Hepatocyte (in vitro differentiated cells): ENCODE data around the gene MRPL53. TPM values are rescaled to one million over a fixed set of nuclear protein-coding genes. Genes with fewer than 3 reads are reported as not detected.

Source experiments
- DNase-seq: peaks from one replicate; pipeline ENCODE4 v3.0.0-alpha.2; 2016; ENCODE audit warnings: low spot score
- H2AFZ ChIP-seq: fragments of 200-600 bp; sonication (generic); 2 replicates; pipeline ENCODE4 v1.6.0; 2016; ENCODE audit warnings: antibody characterized with exemption, mild to moderate bottlenecking
- H3K27ac ChIP-seq: fragments of 200-600 bp; sonication (generic); 2 replicates; pipeline ENCODE4 v1.5.1; 2016; ENCODE audit warnings: mild to moderate bottlenecking
- H3K27me3 ChIP-seq: fragments of 200-600 bp; sonication (generic); 2 replicates; pipeline ENCODE4 v1.6.1; 2016
- H3K36me3 ChIP-seq: fragments of 200-600 bp; sonication (generic); replicated peaks from 2 replicates; pipeline ENCODE4 v1.5.1; 2016; ENCODE audit warnings: low read depth; ENCODE audit not compliant: insufficient read depth
- H3K4me1 ChIP-seq: fragments of 200-600 bp; sonication (generic); 2 replicates; pipeline ENCODE4 v1.5.1; 2016; ENCODE audit warnings: mild to moderate bottlenecking, moderate library complexity; ENCODE audit not compliant: insufficient read depth
- H3K4me2 ChIP-seq: fragments of 200-600 bp; sonication (generic); 2 replicates; pipeline ENCODE4 v1.6.0; 2016
- H3K4me3 ChIP-seq: fragments of 200-600 bp; sonication (generic); 2 replicates; pipeline ENCODE4 v1.5.1; 2016; ENCODE audit warnings: mild to moderate bottlenecking
- H3K79me2 ChIP-seq: fragments of 200-600 bp; sonication (generic); 2 replicates; pipeline ENCODE4 v1.6.0; 2017; ENCODE audit warnings: mild to moderate bottlenecking
- H3K9me2 ChIP-seq: fragments of 200-600 bp; sonication (generic); replicated peaks from 2 replicates; pipeline ENCODE4 v1.6.0; 2017; ENCODE audit warnings: mild to moderate bottlenecking; ENCODE audit not compliant: insufficient read depth
- H3K9me3 ChIP-seq: fragments of 200-600 bp; sonication (generic); 2 replicates; pipeline ENCODE4 v1.5.1; 2016; ENCODE audit warnings: low read depth, mild to moderate bottlenecking
- H4K20me1 ChIP-seq: fragments of 200-600 bp; sonication (generic); 2 replicates; pipeline ENCODE4 v1.6.0; 2016; ENCODE audit warnings: mild to moderate bottlenecking; ENCODE audit not compliant: insufficient read depth, poor library complexity, severe bottlenecking
- EZH2 ChIP-seq: fragments of 200-600 bp; sonication (generic); IDR thresholded peaks from 2 replicates; pipeline ENCODE4 v1.6.1; 2016; ENCODE audit warnings: antibody characterized with exemption, mild to moderate bottlenecking, borderline replicate concordance
- EZH2phosphoT487 ChIP-seq: fragments of 200-600 bp; sonication (generic); IDR thresholded peaks from one replicate; pipeline ENCODE4 v1.6.1; 2018; ENCODE audit warnings: antibody characterized with exemption, mild to moderate bottlenecking, low read depth, moderate library complexity; ENCODE audit not compliant: unreplicated experiment, severe bottlenecking
- WGBS: methylation state at CpG from one replicate; pipeline ENCODE4 v1.1.6; 2016; ENCODE audit warnings: low lambda C conversion rate; ENCODE audit errors: missing lambda C conversion rate; 5-methylcytosine and 5-hydroxymethylcytosine counted together
- polyA plus RNA-seq: library from polyadenylated mRNA; unstranded; fragments of >200 nt; fragmentation: Nextera tagmentation; extraction: Ambion mirVana; gene quantifications from 2 replicates; pipeline ENCODE4 v1.2.1, GENCODE V29; 2016
- total RNA-seq: library from RNA; depleted of rRNA; stranded (reverse); fragments of >200 nt; gene quantifications from 2 replicates; pipeline ENCODE4 v1.2.3, GENCODE V29; 2014
- TF ChIP-seq, protein P1 (sequence below): fragments of 200-600 bp; sonication (generic); IDR thresholded peaks from 2 replicates; pipeline ENCODE4 v1.5.1; 2016; ENCODE audit warnings: antibody characterized with exemption, mild to moderate bottlenecking; ENCODE audit not compliant: poor library complexity

MRPL53 gene
- total and polyA plus RNA-seq, 2 experiments from 2014 or later, result 23.4 to 95.9 TPM

- H4K20me1 ChIP-seq, result no peaks in the 10 kb centered on the region
- H3K79me2 ChIP-seq, result no peaks in the 10 kb centered on the region
- H3K4me1 ChIP-seq, result peaks cover 12% of the 10 kb centered on the region
- WGBS, result 92% methylated on average over 3 of the region's 3 CpGs
- H3K36me3 ChIP-seq, result no peaks in the 10 kb centered on the region
- no peak overlapping the region for H3K4me2 ChIP-seq
- no peaks in the 10 kb centered on the region for H3K9me3 ChIP-seq
- no peaks in the 10 kb centered on the region for H3K9me2 ChIP-seq
- peaks cover 24% of the 10 kb centered on the region for H3K27me3 ChIP-seq
- no peak overlapping the region for H3K4me3 ChIP-seq
- TF ChIP-seq EZH2phosphoT487 (no peak), EZH2 (no peak)
- TF ChIP-seq, protein P1, sequence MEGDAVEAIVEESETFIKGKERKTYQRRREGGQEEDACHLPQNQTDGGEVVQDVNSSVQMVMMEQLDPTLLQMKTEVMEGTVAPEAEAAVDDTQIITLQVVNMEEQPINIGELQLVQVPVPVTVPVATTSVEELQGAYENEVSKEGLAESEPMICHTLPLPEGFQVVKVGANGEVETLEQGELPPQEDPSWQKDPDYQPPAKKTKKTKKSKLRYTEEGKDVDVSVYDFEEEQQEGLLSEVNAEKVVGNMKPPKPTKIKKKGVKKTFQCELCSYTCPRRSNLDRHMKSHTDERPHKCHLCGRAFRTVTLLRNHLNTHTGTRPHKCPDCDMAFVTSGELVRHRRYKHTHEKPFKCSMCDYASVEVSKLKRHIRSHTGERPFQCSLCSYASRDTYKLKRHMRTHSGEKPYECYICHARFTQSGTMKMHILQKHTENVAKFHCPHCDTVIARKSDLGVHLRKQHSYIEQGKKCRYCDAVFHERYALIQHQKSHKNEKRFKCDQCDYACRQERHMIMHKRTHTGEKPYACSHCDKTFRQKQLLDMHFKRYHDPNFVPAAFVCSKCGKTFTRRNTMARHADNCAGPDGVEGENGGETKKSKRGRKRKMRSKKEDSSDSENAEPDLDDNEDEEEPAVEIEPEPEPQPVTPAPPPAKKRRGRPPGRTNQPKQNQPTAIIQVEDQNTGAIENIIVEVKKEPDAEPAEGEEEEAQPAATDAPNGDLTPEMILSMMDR, result no peak
- H2AFZ ChIP-seq, result no peak overlapping the region
- no peak overlapping the region for H3K27ac ChIP-seq
- DNase-seq, result no peak
Observed at GRCh38 chr2:74493546-74493945, 21.1 kb upstream of the MRPL53 start.

DNA sequence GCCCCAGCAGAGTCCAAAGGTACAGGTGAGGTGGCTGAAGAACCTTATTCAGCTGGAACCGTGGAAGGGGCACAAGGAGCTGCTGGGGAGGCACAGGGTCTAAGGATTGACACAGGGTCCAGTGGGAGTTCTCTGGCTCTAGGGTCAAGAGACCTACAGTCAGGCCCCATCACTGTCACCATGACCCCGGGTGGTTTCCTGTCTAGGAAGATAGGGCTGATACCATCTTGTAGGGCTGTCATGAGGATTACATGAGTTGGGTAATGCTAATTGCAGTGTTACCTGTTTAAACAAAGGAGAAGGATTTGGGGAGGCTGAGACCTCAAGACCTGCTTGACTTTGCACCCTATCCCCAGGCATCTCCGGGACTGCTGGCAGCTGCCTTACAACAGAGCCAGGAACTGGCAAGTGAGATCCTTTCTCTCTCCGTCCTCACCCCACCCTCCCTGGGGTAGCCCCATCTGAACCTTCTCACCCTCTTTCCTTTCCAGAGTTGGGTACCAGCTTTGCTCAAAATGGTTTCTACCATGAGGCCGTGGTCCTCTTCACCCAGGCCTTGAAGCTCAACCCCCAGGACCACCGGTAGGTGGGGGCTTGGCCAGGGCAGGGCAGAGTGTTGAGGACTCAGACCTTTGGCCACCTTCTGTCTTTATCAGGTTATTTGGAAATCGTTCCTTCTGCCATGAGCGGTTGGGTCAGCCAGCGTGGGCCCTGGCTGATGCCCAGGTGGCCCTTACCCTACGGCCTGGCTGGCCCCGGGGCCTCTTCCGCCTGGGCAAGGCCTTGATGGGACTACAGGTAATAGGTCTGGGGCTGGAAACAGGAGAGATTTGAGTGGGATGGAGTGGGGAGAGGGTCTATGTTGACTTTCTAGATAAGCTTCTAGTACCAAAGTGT is 19.4 kb upstream of the MRPL53 start:
- no peak for DNase-seq
- Histone ChIP-seq H3K9me3 (no peaks in the 10 kb centered on the region), H3K4me3 (no peak overlapping the region), H3K4me2 (no peak overlapping the region), H2AFZ (no peak overlapping the region), H3K79me2 (no peaks in the 10 kb centered on the region), H3K4me1 (no peaks in the 10 kb centered on the region), H3K27me3 (peaks cover 7% of the 10 kb centered on the region), H4K20me1 (no peaks in the 10 kb centered on the region), H3K36me3 (no peaks in the 10 kb centered on the region), H3K27ac (no peak overlapping the region), H3K9me2 (no peaks in the 10 kb centered on the region)
- 95% methylated on average over 12 of the region's 12 CpGs for WGBS
- TF ChIP-seq, protein P1, result no peak
- TF ChIP-seq EZH2 (no peak), EZH2phosphoT487 (no peak)

DNA sequence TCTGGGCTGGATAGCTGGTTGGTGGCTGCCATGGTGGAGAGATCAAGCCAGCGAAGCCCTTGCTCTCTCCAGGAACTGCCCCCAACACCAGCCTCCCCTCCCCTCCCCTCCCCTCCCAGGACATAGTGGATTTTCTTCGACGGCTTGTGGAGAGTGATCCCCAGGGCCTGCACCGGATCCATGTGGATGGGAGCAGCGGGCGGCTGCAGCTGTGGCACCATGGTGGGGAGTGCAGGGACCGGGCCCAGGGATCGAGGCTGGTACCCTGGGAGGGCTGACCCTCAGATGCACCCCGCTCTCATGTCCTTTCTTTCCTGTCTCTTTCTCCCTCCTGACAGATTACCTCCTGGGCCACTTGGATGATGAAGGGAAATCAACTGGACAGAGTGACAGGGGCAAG is 17.4 kb upstream of the MRPL53 start:
- Histone ChIP-seq H3K79me2 (peaks cover 7% of the 10 kb centered on the region), H3K4me1 (no peaks in the 10 kb centered on the region), H2AFZ (no peak overlapping the region), H3K9me3 (no peaks in the 10 kb centered on the region), H3K27ac (no peak overlapping the region), H3K4me2 (no peak overlapping the region), H3K27me3 (no peaks in the 10 kb centered on the region), H3K9me2 (no peaks in the 10 kb centered on the region), H4K20me1 (no peaks in the 10 kb centered on the region), H3K4me3 (no peak overlapping the region), H3K36me3 (no peaks in the 10 kb centered on the region)
- no peak for TF ChIP-seq EZH2
- TF ChIP-seq EZH2phosphoT487, result no peak
- TF ChIP-seq, protein P1, result no peak
- no peak for DNase-seq
- WGBS, result 97% methylated on average over 7 of the region's 9 CpGs
